Upper lobe of right lung (tissue), 1 donor: Measurements from ENCODE around the gene ATG2A. TPM values are rescaled to one million over a fixed set of nuclear protein-coding genes. Genes with fewer than 3 reads are reported as not detected.

Experiments used
- ATAC-seq: fragments of 200-7000 bp; cut with Tn5 transposase; one replicate; pipeline ENCODE4 v1.9.1; 2020; ENCODE audit warnings: mild to moderate bottlenecking, moderate library complexity
- DNase-seq: peaks from one replicate; pipeline ENCODE4 v3.0.0-alpha.2; 2020
- H3K27ac ChIP-seq: fragments of 200-600 bp; one replicate; pipeline ENCODE4 v1.8.0; 2022
- H3K27me3 ChIP-seq: fragments of 200-600 bp; one replicate; pipeline ENCODE4 v1.8.0; 2022; ENCODE audit warnings: mild to moderate bottlenecking
- H3K36me3 ChIP-seq: fragments of 200-600 bp; one replicate; pipeline ENCODE4 v1.8.0; 2022
- H3K4me1 ChIP-seq: fragments of 200-600 bp; one replicate; pipeline ENCODE4 v1.8.0; 2022
- H3K4me3 ChIP-seq: fragments of 200-600 bp; one replicate; pipeline ENCODE4 v1.8.0; 2022; ENCODE audit warnings: mild to moderate bottlenecking
- H3K9me3 ChIP-seq: fragments of 200-600 bp; one replicate; pipeline ENCODE4 v1.8.0; 2022
- CTCF ChIP-seq: fragments of 200-600 bp; IDR thresholded peaks from one replicate; pipeline ENCODE4 v1.8.0; 2022; ENCODE audit warnings: antibody characterized with exemption
- intact Hi-C: fragments of 100-400 bp; cut with DNase I; formaldehyde crosslinking; loops from one replicate; pipeline ENCODE4 v1.11.0; 2022
- total RNA-seq: library from RNA; stranded (reverse); fragmentation: NEBNext Ultra II Directional; extraction: Animal tissue kit (Norgen Biotek cat#: 25700); gene quantifications from one replicate; pipeline ENCODE4 v1.2.1, GENCODE V29; 2021
- donor health status: DM: no; HTN: yes; CAD: no; lungs with severe emphysema.

The ATG2A gene
- total RNA-seq, 1 donor from 2014 or later: 23.2 TPM

GRCh38 chr11:64908766-64909165 lies 8.2 kb downstream of the ATG2A start:
- Histone ChIP-seq H3K27ac (no peak overlapping the region), H3K27me3 (no peaks in the 10 kb centered on the region), H3K4me3 (no peak overlapping the region), H3K9me3 (no peaks in the 10 kb centered on the region), H3K4me1 (no peaks in the 10 kb centered on the region), H3K36me3 (peaks cover 99% of the 10 kb centered on the region)
- ATAC-seq (no peak), DNase-seq (no peak)
- no peak for TF ChIP-seq CTCF
- intact Hi-C loops: no loop called here

- H3K4me1 ChIP-seq: no peaks in the 10 kb centered on the region
- DNase-seq (no peak), ATAC-seq (no peak)
- intact Hi-C loops: no loop called here
- H3K27me3 ChIP-seq: no peaks in the 10 kb centered on the region
- no peaks in the 10 kb centered on the region for H3K9me3 ChIP-seq
- no peak overlapping the region for H3K4me3 ChIP-seq
- H3K27ac ChIP-seq: no peak overlapping the region
- no peak for TF ChIP-seq CTCF
- peaks cover 99% of the 10 kb centered on the region for H3K36me3 ChIP-seq
Measured at GRCh38 chr11:64906314-64906635, 10.7 kb downstream of the ATG2A start.

GRCh38 chr11:64905516-64906313 lies 11.3 kb downstream of the ATG2A start:
- ATAC-seq: no peak
- DNase-seq: no peak
- no peak for TF ChIP-seq CTCF
- H3K27me3 ChIP-seq: no peaks in the 10 kb centered on the region
- H3K4me1 ChIP-seq: no peaks in the 10 kb centered on the region
- intact Hi-C loops: no loop called here
- H3K9me3 ChIP-seq: no peaks in the 10 kb centered on the region
- no peak overlapping the region for H3K4me3 ChIP-seq
- H3K36me3 ChIP-seq: peaks cover 99% of the 10 kb centered on the region
- H3K27ac ChIP-seq: no peak overlapping the region

- TF ChIP-seq CTCF: no peak
- H3K27me3 ChIP-seq: no peaks in the 10 kb centered on the region
- no peaks in the 10 kb centered on the region for H3K4me1 ChIP-seq
- peaks cover 90% of the 10 kb centered on the region for H3K36me3 ChIP-seq
- no peak overlapping the region for H3K27ac ChIP-seq
- DNase-seq: no peak
- ATAC-seq: no peak
- H3K4me3 ChIP-seq: no peak overlapping the region
- intact Hi-C loops: no loop called here
- no peaks in the 10 kb centered on the region for H3K9me3 ChIP-seq
Measured at GRCh38 chr11:64903291-64903833, 13.6 kb downstream of the ATG2A start.

GRCh38 chr11:64902102-64902900 lies 14.7 kb downstream of the ATG2A start:
- H3K4me3 ChIP-seq: no peak overlapping the region
- H3K9me3 ChIP-seq: no peaks in the 10 kb centered on the region
- H3K36me3 ChIP-seq: peaks cover 90% of the 10 kb centered on the region
- intact Hi-C loops: no loop called here
- H3K4me1 ChIP-seq: no peaks in the 10 kb centered on the region
- H3K27me3 ChIP-seq: no peaks in the 10 kb centered on the region
- no peak for ATAC-seq
- DNase-seq: no peak
- TF ChIP-seq CTCF: no peak
- no peak overlapping the region for H3K27ac ChIP-seq
